ENCODE results near the gene KRT75. TPM values are rescaled to one million over a fixed set of nuclear protein-coding genes. Genes with fewer than 3 reads are reported as not detected.
"Not testable (repeated sequence)": the region's sequence is repeated elsewhere in the genome, so short reads cannot be mapped to it uniquely, and the experiment has no call there.

KRT75 gene
- total RNA-seq, 1 experiment from 2014 or later: not detected

- TF ChIP-seq ZBTB21 (CRISPR knock-in tag; IDR thresholded peaks at IDR 0.05; ENCODE audit: borderline replicate concordance): no peak
These were observed 17.9 kb upstream of the KRT75 start, which contains the start of gene KRT6B (continued) for GRCh38 chr12:52452101-52452500.

GRCh38 chr12:52448228-52448627 lies 14.1 kb upstream of the KRT75 start:
- no peak overlapping the region for H3K4me3 Mint-ChIP-seq
- TF ChIP-seq ZNF423 (CRISPR knock-in tag; IDR thresholded peaks at IDR 0.05): no peak
- no peak for TF ChIP-seq CTCF (IDR thresholded peaks at IDR 0.05)
- TF ChIP-seq ZNF121 (CRISPR knock-in tag; IDR thresholded peaks at IDR 0.05): no peak
- TF ChIP-seq NFATC4 (CRISPR knock-in tag; IDR thresholded peaks at IDR 0.05): no peak
- no peak for TF ChIP-seq ZMAT4 (CRISPR knock-in tag; IDR thresholded peaks at IDR 0.05)
- no peak for TF ChIP-seq GABPB1 (CRISPR knock-in tag; IDR thresholded peaks at IDR 0.05)
- TF ChIP-seq JAZF1 (CRISPR knock-in tag; IDR thresholded peaks at IDR 0.05): no peak
- no peak for TF ChIP-seq ZBTB21 (CRISPR knock-in tag; IDR thresholded peaks at IDR 0.05; ENCODE audit: borderline replicate concordance)
- no peak for TF ChIP-seq MLX (CRISPR knock-in tag; IDR thresholded peaks at IDR 0.05)
- ChIA-PET CTCF (no interaction called here), POLR2A (no interaction called here)
- ATAC-seq (no peak), DNase-seq (ENCODE audit: low spot score) (no peak)
- H3K27me3 Mint-ChIP-seq (ENCODE audit: low read depth): no peaks in the 10 kb centered on the region; the same call in none of the 2 replicates
- no peak overlapping the region for H3K27ac Mint-ChIP-seq
- peaks cover 8% of the 10 kb centered on the region for H3K36me3 Mint-ChIP-seq
- H3K4me1 Mint-ChIP-seq: peaks cover 3% of the 10 kb centered on the region
- H3K9me3 Mint-ChIP-seq: peaks cover 22% of the 10 kb centered on the region

GRCh38 chr12:52447196-52447595 lies 13.0 kb upstream of the KRT75 start:
- ATAC-seq; POLR2A ChIA-PET; H3K4me3 Mint-ChIP-seq; H3K27ac Mint-ChIP-seq; H3K27me3 Mint-ChIP-seq (ENCODE audit: low read depth); H3K36me3 Mint-ChIP-seq; DNase-seq (ENCODE audit: low spot score): not testable (repeated sequence)
- H3K9me3 Mint-ChIP-seq: peaks cover 22% of the 10 kb centered on the region
- CTCF ChIA-PET: interaction anchor here (1.1 kb wide), 1 partner anchor 51 kb away, joined by 4 read pairs; no protein-coding TSS in a partner anchor
- peaks cover 13% of the 10 kb centered on the region for H3K4me1 Mint-ChIP-seq

- no peak for ATAC-seq
- Mint-ChIP-seq H3K27me3 (ENCODE audit: low read depth) (no peaks in the 10 kb centered on the region; the same call in none of the 2 replicates), H3K36me3 (peaks cover 8% of the 10 kb centered on the region), H3K9me3 (peaks cover 22% of the 10 kb centered on the region), H3K4me1 (peaks cover 18% of the 10 kb centered on the region), H3K4me3 (no peak overlapping the region), H3K27ac (no peak overlapping the region)
- POLR2A ChIA-PET: no interaction called here
- TF ChIP-seq SMAD4 (CRISPR knock-in tag; IDR thresholded peaks at IDR 0.05) (no peak), ZNF263 (CRISPR knock-in tag; IDR thresholded peaks at IDR 0.05; ENCODE audit: low read depth) (no peak), GTF2I (CRISPR knock-in tag; conservative IDR thresholded peaks at IDR 0.05) (no peak), ZNF138 (CRISPR knock-in tag; conservative IDR thresholded peaks at IDR 0.05) (no peak), ZNF425 (CRISPR knock-in tag; conservative IDR thresholded peaks at IDR 0.05) (no peak), ZNF396 (CRISPR knock-in tag; IDR thresholded peaks at IDR 0.05; ENCODE audit: borderline replicate concordance) (no peak), CDX4 (CRISPR knock-in tag; IDR thresholded peaks at IDR 0.05; ENCODE audit: borderline replicate concordance) (no peak), TCF7 (CRISPR knock-in tag; IDR thresholded peaks at IDR 0.05; ENCODE audit: low read depth) (no peak)
- CTCF ChIA-PET: interaction anchor here (0.7 to 1.1 kb wide), 3 partner anchors 21 to 51 kb away, joined by 3 to 4 read pairs (median 3); no protein-coding TSS in a partner anchor
- no peak for DNase-seq (ENCODE audit: low spot score)
These were observed 12.3 kb upstream of the KRT75 start for GRCh38 chr12:52446367-52447045.
